Chondrocyte (in vitro differentiated cells): ENCODE data around the gene ZCCHC7. TPM values are rescaled to one million over a fixed set of nuclear protein-coding genes. Genes with fewer than 3 reads are reported as not detected.
A peak's percentile ranks its signal among the peaks of the same experiment; 100 is the strongest.

ENCODE experiments used
- DNase-seq: peaks from one replicate; pipeline ENCODE4 v3.0.0; 2021; ENCODE audit warnings: mixed read lengths, low spot score
- H3K27ac Mint-ChIP-seq: one replicate; pipeline ENCODE4 v1.8.0; 2021; ENCODE audit warnings: mild to moderate bottlenecking, moderate library complexity, mixed read lengths; ENCODE audit not compliant: unreplicated experiment
- H3K27me3 Mint-ChIP-seq: 2 replicates; pipeline ENCODE4 v1.8.0; 2021; ENCODE audit warnings: low read depth, mixed read lengths
- H3K36me3 Mint-ChIP-seq: 2 replicates; pipeline ENCODE4 v1.8.0; 2021; ENCODE audit warnings: low read depth, mixed read lengths
- H3K4me1 Mint-ChIP-seq: 2 replicates; pipeline ENCODE4 v1.8.0; 2021; ENCODE audit warnings: low read depth, mild to moderate bottlenecking, mixed read lengths
- H3K4me3 Mint-ChIP-seq: one replicate; pipeline ENCODE4 v1.8.0; 2021; ENCODE audit warnings: mild to moderate bottlenecking, moderate library complexity, mixed read lengths; ENCODE audit not compliant: unreplicated experiment
- H3K9me3 Mint-ChIP-seq: 2 replicates; pipeline ENCODE4 v1.8.0; 2021; ENCODE audit warnings: low read depth, mixed read lengths
- total RNA-seq: library from RNA; stranded (reverse); gene quantifications from 3 replicates; pipeline ENCODE4 v1.2.1, GENCODE V29; 2021
- TF ChIP-seq, protein P1 (sequence below): fragments of 200-600 bp; sonication (generic); IDR thresholded peaks from 2 replicates; pipeline ENCODE4 v1.5.0; 2021; ENCODE audit warnings: antibody characterized with exemption, mild to moderate bottlenecking, moderate library complexity

The ZCCHC7 gene
- total RNA-seq, 1 donor from 2014 or later: 22.5 TPM

DNA sequence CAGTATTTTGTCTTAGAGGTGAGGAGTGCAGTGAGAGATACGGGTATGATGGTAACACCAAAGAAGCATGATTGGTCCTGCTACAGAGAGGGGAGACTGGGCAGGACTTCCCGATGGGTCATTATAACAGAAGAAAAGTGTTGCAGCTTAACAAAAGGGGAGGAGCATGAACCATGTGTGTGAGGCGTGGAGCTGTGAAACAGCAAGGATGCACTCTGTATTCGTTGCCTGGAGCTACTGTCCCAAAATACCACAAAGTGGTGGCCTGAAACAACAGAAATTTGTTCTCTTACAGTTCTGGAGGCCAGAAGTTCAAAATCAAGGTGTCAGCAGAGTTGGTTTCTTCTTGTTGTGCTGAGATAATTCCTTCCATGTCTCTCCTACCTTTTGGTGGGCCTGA, 242.8 kb downstream of the ZCCHC7 start:
- Mint-ChIP-seq H3K4me3 (no peak overlapping the region), H3K9me3 (no peaks in the 10 kb centered on the region), H3K4me1 (no peaks in the 10 kb centered on the region), H3K27ac (no peak overlapping the region), H3K36me3 (peaks cover 5% of the 10 kb centered on the region), H3K27me3 (no peaks in the 10 kb centered on the region)
- DNase-seq: no peak
- TF ChIP-seq, protein P1, sequence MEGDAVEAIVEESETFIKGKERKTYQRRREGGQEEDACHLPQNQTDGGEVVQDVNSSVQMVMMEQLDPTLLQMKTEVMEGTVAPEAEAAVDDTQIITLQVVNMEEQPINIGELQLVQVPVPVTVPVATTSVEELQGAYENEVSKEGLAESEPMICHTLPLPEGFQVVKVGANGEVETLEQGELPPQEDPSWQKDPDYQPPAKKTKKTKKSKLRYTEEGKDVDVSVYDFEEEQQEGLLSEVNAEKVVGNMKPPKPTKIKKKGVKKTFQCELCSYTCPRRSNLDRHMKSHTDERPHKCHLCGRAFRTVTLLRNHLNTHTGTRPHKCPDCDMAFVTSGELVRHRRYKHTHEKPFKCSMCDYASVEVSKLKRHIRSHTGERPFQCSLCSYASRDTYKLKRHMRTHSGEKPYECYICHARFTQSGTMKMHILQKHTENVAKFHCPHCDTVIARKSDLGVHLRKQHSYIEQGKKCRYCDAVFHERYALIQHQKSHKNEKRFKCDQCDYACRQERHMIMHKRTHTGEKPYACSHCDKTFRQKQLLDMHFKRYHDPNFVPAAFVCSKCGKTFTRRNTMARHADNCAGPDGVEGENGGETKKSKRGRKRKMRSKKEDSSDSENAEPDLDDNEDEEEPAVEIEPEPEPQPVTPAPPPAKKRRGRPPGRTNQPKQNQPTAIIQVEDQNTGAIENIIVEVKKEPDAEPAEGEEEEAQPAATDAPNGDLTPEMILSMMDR: no peak

DNA sequence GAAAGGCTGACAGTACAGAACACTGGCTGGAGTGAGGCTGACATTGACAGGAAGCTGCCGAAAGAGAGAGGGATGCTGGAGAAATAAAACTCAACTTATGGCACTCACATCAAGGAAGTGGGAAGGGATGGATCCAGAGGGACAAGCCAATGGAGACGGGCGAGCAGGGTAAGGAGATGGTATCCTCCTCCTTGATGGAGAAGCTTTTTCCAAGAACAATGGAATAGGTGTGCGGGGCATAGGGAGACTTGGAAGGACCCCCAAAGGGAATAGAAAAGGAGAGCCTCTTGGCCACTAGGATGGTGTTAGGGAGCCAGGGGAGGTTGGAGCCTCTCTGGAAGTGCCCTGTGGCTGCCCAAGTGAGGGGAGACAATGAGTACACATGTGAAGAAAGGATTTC, 243.8 kb downstream of the ZCCHC7 start:
- TF ChIP-seq, protein P1: no peak
- Mint-ChIP-seq H3K9me3 (no peaks in the 10 kb centered on the region), H3K27me3 (no peaks in the 10 kb centered on the region), H3K27ac (no peak overlapping the region), H3K4me3 (no peak overlapping the region), H3K36me3 (peaks cover 3% of the 10 kb centered on the region), H3K4me1 (no peaks in the 10 kb centered on the region)
- DNase-seq: no peak

DNA sequence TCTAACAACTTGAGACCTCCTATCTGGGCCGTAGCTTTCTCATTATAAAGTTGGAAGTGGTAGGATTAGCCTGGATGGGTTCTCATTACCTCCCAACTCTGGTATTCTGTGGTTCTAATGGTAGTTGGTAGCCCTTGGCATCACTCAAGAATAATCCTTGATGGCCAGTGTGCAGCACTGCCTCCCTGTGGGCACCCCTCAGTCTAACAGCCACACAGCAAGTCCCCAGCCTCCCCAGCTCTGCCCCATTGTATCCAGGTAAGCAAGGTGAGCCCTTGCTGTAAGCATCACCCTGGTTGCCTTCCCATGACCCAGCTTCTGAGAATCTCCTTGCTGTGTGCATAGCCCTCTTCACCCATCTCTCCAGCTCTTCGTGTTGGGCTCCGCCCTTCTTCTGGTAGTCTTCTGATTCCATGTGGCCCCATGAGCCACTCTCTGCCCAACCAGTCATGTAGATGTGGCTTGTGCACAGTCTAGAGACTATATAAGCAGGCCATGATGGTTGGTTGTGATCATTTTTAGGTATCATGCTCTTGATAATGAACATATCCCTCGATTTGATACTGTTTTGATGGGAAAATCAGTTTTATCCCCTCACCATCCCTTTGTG, 244.5 kb downstream of the ZCCHC7 start:
- Mint-ChIP-seq H3K27me3 (no peaks in the 10 kb centered on the region), H3K27ac (no peak overlapping the region), H3K4me1 (no peaks in the 10 kb centered on the region), H3K4me3 (no peak overlapping the region), H3K36me3 (peaks cover 3% of the 10 kb centered on the region), H3K9me3 (no peaks in the 10 kb centered on the region)
- DNase-seq: no peak
- TF ChIP-seq, protein P1: peak; percentile 42

DNA sequence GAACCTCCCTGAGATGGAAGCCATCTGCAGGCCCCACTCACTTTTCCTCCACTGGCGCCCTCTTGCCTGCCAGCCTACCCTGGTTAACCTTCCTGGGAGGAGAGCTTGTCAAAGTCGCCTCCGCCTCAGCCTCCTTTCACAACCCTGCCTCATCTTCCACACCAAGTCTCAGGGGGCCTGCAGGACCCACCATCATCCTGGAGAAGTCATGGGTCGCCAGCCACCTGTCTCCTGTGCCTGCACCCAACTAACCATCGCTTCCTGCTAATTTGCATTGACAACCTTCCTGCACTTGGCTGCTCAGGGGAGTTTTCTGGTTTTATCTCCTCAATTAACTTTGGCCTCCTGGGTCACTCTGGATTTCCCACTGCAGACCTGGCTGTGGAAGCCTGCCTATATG, 249.3 kb downstream of the ZCCHC7 start:
- no peak overlapping the region for H3K4me3 Mint-ChIP-seq
- no peaks in the 10 kb centered on the region for H3K9me3 Mint-ChIP-seq
- TF ChIP-seq, protein P1: no peak
- H3K27ac Mint-ChIP-seq: no peak overlapping the region
- H3K4me1 Mint-ChIP-seq: peaks cover 13% of the 10 kb centered on the region
- no peaks in the 10 kb centered on the region for H3K36me3 Mint-ChIP-seq
- no peaks in the 10 kb centered on the region for H3K27me3 Mint-ChIP-seq
- DNase-seq: no peak

DNA sequence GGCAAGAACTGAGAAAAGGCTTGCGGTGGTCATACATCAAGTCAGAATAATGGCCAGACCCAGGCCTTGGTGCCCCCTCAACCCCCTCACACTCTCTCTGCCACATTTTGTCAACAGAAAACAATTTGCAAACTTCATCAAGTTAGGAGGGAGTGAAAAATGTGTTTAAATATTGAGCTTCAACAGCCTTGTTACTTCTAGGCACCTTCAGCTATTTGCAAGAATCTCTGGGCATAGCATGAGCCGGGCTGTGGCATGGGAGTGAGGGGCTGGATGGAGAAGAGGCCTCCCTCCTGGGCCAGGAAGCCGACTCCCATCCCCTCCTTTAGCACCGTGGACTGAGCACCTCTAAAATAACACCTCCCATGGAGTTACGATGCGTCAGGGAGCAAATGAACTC, 249.9 kb downstream of the ZCCHC7 start:
- Mint-ChIP-seq H3K4me1 (peaks cover 13% of the 10 kb centered on the region), H3K4me3 (no peak overlapping the region), H3K27me3 (no peaks in the 10 kb centered on the region), H3K27ac (no peak overlapping the region), H3K36me3 (no peaks in the 10 kb centered on the region), H3K9me3 (no peaks in the 10 kb centered on the region)
- TF ChIP-seq, protein P1: no peak
- DNase-seq: no peak
